ENCODE results near the gene SLN. TPM values are rescaled to one million over a fixed set of nuclear protein-coding genes. Genes with fewer than 3 reads are reported as not detected.

The SLN gene
- total RNA-seq, 3 donors from 2014 or later = not detected

DNA sequence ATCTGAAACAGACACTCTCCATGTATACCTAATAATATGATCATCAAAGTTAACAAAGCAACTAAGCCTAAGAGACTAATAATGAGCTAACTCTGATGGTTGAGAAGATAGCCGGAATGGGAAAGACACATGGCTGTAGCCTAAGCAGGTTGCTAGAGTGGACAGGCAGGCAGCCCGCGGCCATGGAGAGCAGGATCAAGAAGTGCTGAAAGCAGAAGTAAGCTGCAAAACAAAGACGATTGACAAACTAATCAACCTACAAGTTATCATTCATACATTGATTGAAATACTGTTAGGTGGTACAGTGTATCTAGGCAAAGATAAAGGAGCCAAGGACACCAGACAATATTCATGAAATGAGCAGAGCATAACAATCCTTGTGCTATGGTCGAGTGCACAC lies 29.3 kb downstream of the SLN start:
- Mint-ChIP-seq H3K4me3 (no peak overlapping the region), H3K36me3 (ENCODE audit: insufficient read depth) (no peaks in the 10 kb centered on the region), H3K27me3 (ENCODE audit: low read depth) (peaks cover 4% of the 10 kb centered on the region), H3K9me3 (no peaks in the 10 kb centered on the region), H3K4me1 (ENCODE audit: low read depth) (no peaks in the 10 kb centered on the region)
- ATAC-seq = no peak
- DNase-seq = no peak

DNA sequence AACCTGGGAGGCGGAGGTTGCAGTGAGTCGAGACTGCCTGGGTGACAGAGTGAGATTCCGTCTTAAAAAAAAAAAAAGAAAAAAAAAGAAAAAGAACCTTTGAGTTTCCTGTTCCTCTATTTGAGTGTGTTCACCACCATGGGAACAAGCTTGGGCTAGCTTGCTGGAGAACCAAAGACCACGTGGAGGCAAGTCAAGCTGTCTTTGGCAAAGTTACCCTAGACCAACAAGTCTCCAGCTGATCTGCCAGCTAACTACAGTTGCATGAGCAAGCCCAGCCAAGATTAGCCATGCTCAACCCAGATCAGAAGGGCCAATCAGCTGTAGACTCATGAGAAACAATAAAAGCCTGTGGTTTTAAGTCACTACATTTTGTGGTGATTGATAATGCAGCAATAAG lies 29.7 kb downstream of the SLN start:
- H3K36me3 Mint-ChIP-seq (ENCODE audit: insufficient read depth) = no peaks in the 10 kb centered on the region
- no peaks in the 10 kb centered on the region for H3K9me3 Mint-ChIP-seq
- DNase-seq (no peak), ATAC-seq (no peak)
- H3K4me1 Mint-ChIP-seq (ENCODE audit: low read depth) = no peaks in the 10 kb centered on the region
- peaks cover 4% of the 10 kb centered on the region for H3K27me3 Mint-ChIP-seq (ENCODE audit: low read depth)
- H3K4me3 Mint-ChIP-seq = no peak overlapping the region

DNA sequence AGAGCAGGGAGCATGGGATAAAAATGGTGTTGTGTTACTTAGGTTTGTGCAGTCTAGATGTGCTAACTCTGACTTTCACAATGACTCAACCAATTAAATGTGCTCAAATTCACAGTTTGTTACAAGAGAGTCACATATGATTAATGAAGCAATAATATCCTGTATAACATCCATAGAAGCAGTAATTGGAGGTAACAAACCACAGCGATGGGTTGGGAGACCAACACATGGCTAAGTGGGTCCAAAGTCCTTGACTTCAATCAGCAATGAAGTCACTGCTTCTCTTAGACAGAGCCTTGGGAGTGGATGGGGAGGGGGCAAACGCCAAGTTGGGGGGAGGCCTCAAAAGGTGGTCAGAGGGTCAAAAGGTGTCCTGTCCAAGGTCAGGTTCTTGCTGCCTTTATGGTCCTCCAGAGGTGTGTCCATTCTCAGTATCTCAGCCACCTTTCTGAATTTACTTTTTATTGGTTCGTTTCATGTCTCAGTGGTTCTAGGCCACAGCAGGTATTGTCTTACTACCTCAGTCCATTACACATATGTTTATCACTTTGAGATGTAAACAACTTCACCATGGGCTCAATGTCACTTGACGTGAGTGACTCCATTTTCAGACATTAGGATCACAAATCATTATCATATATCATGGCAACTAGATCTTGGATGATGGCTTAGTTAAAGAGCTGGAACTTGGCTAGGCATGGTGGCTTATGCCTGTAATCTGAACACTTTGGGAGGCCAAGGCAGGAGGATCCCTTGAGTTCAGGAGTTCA lies 32.4 kb downstream of the SLN start:
- no peaks in the 10 kb centered on the region for H3K9me3 Mint-ChIP-seq

DNA sequence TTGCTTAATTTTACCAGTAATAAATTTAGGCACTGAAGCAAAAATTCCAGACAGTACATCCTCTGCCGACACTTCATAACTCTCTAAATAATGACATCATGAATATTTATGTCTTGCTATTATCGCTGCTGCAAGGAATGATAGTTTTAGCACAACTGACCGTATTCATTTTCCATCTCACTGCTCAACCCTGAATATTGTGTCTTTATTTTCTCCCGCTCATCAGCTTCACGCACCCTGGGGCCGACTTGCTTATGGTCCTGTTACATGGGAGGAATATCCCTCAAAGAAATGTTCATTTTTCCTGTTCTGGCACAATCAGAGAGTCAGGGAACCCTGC lies 33.3 kb downstream of the SLN start:
- DNase-seq (no peak), ATAC-seq (no peak)
- peaks cover 7% of the 10 kb centered on the region for H3K27me3 Mint-ChIP-seq (ENCODE audit: low read depth)
- no peaks in the 10 kb centered on the region for H3K9me3 Mint-ChIP-seq
- H3K36me3 Mint-ChIP-seq (ENCODE audit: insufficient read depth) = no peaks in the 10 kb centered on the region
- H3K4me3 Mint-ChIP-seq = no peak overlapping the region
- H3K4me1 Mint-ChIP-seq (ENCODE audit: low read depth) = no peaks in the 10 kb centered on the region

More for the DNA sequence above, 32.4 kb downstream of the SLN start:
- Mint-ChIP-seq H3K36me3 (ENCODE audit: insufficient read depth) (no peaks in the 10 kb centered on the region), H3K27me3 (ENCODE audit: low read depth) (peaks cover 7% of the 10 kb centered on the region), H3K4me3 (no peak overlapping the region), H3K4me1 (ENCODE audit: low read depth) (no peaks in the 10 kb centered on the region)
- DNase-seq (no peak), ATAC-seq (no peak)

DNA sequence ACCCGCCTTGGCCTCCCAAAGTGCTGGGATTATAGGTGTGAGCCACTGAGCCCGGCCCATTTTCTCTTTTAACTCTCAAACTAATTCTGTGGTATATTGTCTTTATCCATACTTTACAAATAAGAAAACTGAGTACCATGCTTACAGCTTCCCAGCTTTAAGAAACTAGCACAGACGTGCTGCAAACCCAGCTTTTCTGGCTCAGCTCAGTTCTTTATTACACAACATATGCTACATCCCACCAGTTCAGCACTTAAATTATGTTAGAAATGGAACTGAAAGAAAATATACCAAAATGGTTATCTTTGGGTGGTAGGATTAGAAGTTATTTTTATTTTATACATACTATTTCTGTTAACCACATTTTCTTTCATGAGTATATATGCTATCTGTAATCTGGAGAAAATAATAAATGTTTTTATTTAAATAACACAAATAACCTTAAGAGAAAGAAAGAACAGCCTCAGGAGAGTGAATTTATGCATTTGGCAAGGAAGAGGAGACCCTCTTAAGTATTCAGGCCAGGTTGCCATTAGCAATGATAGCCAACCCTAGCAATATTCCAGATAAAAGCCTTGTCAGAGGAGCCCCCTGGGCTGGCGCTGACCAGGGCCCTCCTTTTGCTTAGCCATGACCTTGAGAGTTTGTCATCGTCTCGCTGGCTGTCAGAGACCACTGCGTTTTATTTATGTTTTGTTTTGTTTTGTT lies 33.8 kb downstream of the SLN start:
- DNase-seq = no peak
- Mint-ChIP-seq H3K4me3 (no peak overlapping the region), H3K36me3 (ENCODE audit: insufficient read depth) (no peaks in the 10 kb centered on the region), H3K27me3 (ENCODE audit: low read depth) (peaks cover 7% of the 10 kb centered on the region), H3K4me1 (ENCODE audit: low read depth) (no peaks in the 10 kb centered on the region), H3K9me3 (no peaks in the 10 kb centered on the region)
- no peak for ATAC-seq

DNA sequence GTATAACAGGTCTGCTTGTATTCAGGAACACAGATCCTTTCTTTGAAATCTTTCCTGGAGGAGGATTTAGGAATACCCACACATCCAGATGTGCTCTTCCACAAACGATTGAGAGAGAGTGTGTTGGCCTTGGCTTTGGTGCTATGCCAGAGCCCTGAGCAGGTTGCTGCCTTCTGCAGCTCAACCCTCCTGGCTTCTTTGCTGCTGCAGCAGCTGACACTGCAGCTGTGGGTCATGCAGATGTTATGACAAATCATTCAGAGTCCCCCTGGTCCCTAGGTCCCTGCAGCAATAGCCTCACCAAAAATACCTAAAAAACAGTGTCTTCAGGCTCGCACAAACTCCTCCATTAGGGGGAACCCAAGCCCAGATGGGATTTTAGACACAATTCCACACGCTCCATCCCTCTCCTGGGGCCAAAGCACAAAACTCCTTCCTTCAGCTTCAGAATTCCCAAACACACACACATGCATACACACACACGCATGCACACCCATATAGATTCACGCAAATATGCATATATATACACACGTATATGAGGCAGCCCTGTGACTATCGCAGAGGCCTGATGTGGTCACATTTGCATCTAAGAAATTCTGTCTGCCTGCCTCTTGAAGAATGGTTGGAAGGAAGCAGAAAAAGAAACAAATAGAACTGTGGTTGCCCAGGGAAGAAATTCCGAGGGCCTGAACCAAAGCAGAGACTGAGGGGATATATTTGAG lies 35.4 kb downstream of the SLN start:
- H3K4me1 Mint-ChIP-seq (ENCODE audit: low read depth) = no peaks in the 10 kb centered on the region
- H3K27me3 Mint-ChIP-seq (ENCODE audit: low read depth) = peaks cover 15% of the 10 kb centered on the region
- ATAC-seq = no peak
- H3K9me3 Mint-ChIP-seq = no peaks in the 10 kb centered on the region
- no peaks in the 10 kb centered on the region for H3K36me3 Mint-ChIP-seq (ENCODE audit: insufficient read depth)
- H3K4me3 Mint-ChIP-seq = no peak overlapping the region
- DNase-seq = no peak

DNA sequence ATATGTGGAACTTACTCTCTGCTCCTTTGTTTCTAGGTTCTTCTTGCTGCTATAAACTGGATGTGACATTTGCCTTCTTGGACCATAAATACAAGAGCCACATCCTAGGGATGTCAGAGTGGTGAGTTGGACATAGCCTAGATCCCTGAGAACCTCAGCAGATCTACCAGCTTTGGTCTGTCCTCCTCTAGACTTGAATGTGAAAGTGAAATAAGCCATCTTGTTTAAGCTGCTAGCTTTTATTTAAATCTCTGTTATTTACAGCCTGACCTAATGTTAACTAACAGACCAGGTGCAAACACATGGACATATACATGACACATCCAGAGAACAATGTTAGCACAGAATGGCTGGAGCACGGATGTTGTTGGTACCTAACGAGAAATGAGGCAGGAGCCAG lies 36.0 kb downstream of the SLN start:
- H3K36me3 Mint-ChIP-seq (ENCODE audit: insufficient read depth) = no peaks in the 10 kb centered on the region
- DNase-seq = no peak
- no peak overlapping the region for H3K4me3 Mint-ChIP-seq
- H3K9me3 Mint-ChIP-seq = no peaks in the 10 kb centered on the region
- H3K27me3 Mint-ChIP-seq (ENCODE audit: low read depth) = peaks cover 15% of the 10 kb centered on the region
- H3K4me1 Mint-ChIP-seq (ENCODE audit: low read depth) = no peaks in the 10 kb centered on the region
- ATAC-seq = no peak

DNA sequence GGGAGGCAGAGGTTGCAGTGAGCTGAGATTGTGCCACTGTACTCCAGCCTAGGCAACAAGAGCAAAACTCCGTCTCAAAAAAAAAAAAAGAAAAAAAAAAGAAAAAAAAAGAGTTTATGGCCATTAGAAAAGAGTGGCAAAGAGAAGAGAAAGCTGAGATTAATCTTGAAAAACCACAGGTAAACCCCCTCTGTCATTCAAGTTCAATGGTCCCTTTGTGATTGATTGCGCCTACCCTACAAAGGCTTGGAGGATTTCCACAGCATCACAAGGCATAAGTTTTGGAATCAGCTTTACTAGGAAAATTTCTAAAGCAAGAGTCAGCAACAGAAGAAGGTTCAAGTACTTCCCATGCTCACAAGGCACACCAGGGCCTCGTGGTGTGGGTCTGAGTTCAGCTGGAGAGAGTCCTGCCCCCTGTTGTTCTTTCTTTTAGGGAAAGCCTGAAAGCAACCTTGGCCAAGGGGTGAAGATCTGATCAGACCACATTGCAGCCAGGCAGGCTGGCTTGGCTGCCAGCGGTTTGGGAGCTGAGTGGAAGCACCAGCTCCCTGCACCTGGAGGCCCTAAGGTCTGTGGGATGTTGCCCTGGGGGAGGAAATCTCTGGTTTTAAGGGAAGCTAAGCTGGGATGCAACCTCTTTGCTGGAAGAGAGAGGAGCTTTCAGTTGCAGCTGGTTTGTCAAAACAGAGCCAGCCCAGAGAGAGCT lies 41.8 kb downstream of the SLN start:
- ATAC-seq (no peak), DNase-seq (no peak)
- Mint-ChIP-seq H3K27me3 (ENCODE audit: low read depth) (peaks cover 14% of the 10 kb centered on the region), H3K36me3 (ENCODE audit: insufficient read depth) (no peaks in the 10 kb centered on the region), H3K4me3 (no peak overlapping the region), H3K4me1 (ENCODE audit: low read depth) (no peaks in the 10 kb centered on the region), H3K9me3 (no peaks in the 10 kb centered on the region)

DNA sequence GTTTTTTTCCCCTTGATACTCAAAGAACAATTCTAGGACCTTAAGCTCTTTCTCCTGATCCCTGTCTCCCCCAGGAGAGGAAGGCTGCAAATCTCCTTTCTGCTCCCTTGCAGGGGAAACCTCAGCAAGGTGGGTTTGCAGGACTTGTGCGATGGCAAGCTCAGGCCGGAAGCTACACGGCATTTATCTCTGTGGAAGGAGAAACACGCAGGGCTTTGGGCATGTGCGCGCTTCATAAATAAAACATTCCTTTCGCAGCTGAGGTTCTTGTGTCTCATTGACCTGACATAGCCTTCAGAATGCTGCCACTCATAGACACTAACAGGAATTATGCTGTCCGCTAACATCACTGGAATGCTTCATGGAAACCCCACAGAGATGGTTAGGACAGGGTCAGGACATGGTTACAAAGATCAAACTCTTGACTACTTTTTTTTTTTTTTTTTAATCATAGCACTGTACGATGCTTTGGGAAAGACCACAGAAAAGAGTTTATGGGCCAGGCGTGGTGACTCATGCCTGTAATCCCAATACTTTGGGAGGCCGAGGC lies 42.6 kb downstream of the SLN start:
- H3K4me3 Mint-ChIP-seq = no peak overlapping the region
- ATAC-seq = no peak
- peaks cover 15% of the 10 kb centered on the region for H3K27me3 Mint-ChIP-seq (ENCODE audit: low read depth)
- no peaks in the 10 kb centered on the region for H3K4me1 Mint-ChIP-seq (ENCODE audit: low read depth)
- H3K9me3 Mint-ChIP-seq = no peaks in the 10 kb centered on the region
- no peak for DNase-seq
- no peaks in the 10 kb centered on the region for H3K36me3 Mint-ChIP-seq (ENCODE audit: insufficient read depth)

DNA sequence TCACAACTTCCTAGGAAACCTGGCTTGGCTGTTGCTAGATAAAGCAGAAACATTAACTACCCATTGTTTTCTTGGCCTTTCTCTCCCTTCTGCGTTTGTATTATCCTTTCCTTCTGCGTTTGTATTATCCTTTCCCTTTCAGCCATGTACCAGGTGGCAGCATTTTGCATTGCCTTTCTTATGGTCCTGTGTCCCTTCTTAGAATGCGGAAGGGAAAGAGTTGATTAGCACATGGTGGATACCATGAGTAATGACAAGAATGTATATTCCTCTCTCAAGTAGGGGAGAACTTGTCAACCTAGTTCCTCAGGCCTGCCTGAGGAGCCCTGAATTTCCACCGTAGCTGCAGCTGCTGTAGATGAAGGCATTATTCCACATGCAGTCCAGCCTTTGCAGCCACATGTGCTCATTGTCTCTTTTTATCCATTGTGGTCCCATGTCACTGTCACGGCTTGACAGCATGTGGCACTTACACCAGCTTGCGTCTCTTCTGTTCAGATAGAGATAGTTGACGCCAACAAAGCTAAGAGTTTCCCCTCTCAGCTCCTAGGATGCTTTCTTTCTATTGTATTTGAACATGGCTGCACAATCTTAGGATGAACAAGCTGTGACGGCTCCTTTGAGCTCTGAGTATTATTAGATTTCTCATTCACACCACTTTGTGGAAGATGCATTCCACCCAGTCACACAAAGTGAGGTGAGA lies 44.8 kb downstream of the SLN start:
- Mint-ChIP-seq H3K36me3 (ENCODE audit: insufficient read depth) (no peaks in the 10 kb centered on the region), H3K9me3 (no peaks in the 10 kb centered on the region), H3K4me3 (no peak overlapping the region), H3K27me3 (ENCODE audit: low read depth) (peaks cover 10% of the 10 kb centered on the region), H3K4me1 (ENCODE audit: low read depth) (no peaks in the 10 kb centered on the region)
- ATAC-seq (no peak), DNase-seq (no peak)

DNA sequence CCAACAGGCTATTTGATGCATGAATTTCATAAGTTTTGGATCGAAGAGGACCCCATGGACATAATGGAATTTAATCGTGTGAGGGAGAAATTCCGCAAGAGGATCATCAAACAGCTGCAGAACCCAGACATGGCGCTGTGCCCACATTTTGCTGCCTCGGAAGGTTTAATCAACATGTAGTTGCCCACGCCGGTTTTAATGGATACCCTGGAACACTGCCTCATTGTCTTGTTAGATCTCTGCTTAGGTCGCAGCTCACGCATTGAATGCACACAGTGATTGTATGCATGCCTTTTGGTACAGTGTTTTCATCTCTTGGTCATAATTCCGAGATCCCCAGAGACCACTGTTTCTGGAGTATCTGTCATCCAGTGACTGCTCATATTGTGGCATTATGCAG lies 46.8 kb downstream of the SLN start:
- Mint-ChIP-seq H3K4me3 (no peak overlapping the region), H3K27me3 (ENCODE audit: low read depth) (peaks cover 7% of the 10 kb centered on the region), H3K9me3 (no peaks in the 10 kb centered on the region), H3K4me1 (ENCODE audit: low read depth) (no peaks in the 10 kb centered on the region), H3K36me3 (ENCODE audit: insufficient read depth) (no peaks in the 10 kb centered on the region)
- no peak for DNase-seq
- ATAC-seq = no peak

DNA sequence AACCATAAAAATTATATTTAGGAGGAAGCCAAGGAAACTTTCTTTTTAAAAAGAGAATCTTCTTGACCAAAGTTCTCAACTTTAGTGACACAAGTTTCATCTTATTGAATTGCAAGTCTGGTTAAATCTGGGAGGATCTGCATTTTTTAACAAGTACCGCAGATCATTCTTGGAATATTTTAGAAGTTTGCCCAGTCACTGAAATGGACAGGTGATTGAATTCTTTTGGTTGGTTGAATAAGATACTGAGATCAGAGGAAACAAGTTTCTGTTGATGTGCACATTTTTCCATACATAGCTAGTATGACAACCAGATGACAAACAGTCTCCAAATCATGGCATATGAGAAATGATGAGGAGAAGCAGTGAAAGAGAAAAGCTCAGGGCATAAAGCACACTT lies 50.2 kb downstream of the SLN start:
- ATAC-seq (no peak), DNase-seq (no peak)
- peaks cover 10% of the 10 kb centered on the region for H3K27me3 Mint-ChIP-seq (ENCODE audit: low read depth)
- no peaks in the 10 kb centered on the region for H3K36me3 Mint-ChIP-seq (ENCODE audit: insufficient read depth)
- H3K9me3 Mint-ChIP-seq = no peaks in the 10 kb centered on the region
- no peaks in the 10 kb centered on the region for H3K4me1 Mint-ChIP-seq (ENCODE audit: low read depth)
- H3K4me3 Mint-ChIP-seq = no peak overlapping the region

DNA sequence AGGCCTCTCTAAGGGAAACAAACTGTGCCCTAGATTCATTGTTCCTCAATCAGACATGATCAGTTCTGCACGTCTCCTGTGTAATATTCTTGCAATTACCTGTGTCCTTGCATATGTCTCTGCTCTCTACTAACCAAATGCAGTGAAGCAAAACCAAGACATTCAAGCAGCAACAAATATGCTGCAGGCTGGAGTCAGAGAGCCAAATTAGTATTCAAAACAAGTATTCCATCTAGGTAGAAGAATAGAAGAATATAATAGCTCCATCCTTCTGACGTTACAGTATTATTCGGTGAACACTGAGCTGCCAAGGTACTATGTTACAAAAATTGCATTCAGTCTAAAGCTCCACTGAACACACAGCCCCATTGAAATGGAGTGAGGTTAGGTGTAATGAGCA lies 51.8 kb downstream of the SLN start:
- ATAC-seq (no peak), DNase-seq (no peak)
- Mint-ChIP-seq H3K9me3 (no peaks in the 10 kb centered on the region), H3K4me3 (no peak overlapping the region), H3K27me3 (ENCODE audit: low read depth) (peaks cover 10% of the 10 kb centered on the region), H3K36me3 (ENCODE audit: insufficient read depth) (no peaks in the 10 kb centered on the region), H3K4me1 (ENCODE audit: low read depth) (no peaks in the 10 kb centered on the region)

DNA sequence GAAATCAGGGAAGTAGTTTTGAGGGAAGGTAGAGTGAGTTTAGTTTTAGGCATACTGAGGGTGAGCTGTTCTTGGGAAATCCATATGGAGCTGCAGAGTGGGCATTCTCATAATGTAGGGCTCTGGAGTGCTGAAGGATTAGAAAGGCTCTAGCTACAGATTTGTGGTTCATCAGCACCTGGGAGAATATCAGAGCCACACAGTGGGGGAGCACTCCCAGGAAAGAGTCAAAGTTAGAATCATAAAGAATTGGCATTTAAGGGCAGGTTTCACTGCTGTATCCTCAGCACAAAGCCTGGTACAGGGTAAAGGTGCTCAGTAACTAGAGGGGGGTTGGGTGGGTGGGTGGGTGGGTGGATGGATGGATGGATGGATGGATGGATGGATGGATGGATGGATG lies 52.5 kb downstream of the SLN start:
- Mint-ChIP-seq H3K4me1 (ENCODE audit: low read depth) (no peaks in the 10 kb centered on the region), H3K36me3 (ENCODE audit: insufficient read depth) (no peaks in the 10 kb centered on the region), H3K9me3 (no peaks in the 10 kb centered on the region), H3K27me3 (ENCODE audit: low read depth) (peaks cover 6% of the 10 kb centered on the region), H3K4me3 (no peak overlapping the region)
- no peak for DNase-seq
- ATAC-seq = no peak

Data from activated T-cell treated with anti-CD3 and anti-CD28 coated beads, Interleukin-2, amount 50 U/mL, for 4 hours (primary cell).